ENCODE results near the gene RPAP2.
A peak's percentile ranks its signal among the peaks of the same experiment; 100 is the strongest.
"Not testable (repeated sequence)": the region's sequence is repeated elsewhere in the genome, so short reads cannot be mapped to it uniquely, and the experiment has no call there.

Gene RPAP2

DNA sequence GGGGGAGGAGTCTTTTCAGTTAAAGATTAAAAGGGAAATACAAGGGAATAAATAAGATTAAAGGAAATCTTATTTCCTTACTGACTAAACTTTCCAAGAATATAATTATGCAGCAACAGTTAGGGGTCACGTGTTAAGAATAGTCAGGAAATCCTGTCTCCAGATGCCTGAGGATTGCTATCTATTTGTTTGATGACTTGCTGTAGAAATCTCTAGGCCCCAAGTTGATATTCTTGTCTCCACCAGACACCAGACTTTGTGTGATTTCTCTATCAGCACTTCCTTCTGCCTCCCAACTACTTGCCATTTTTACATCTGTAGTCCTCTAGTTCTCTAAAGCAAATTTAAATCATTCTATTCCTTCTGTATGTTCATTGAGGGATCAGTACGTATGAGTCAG is 77.5 kb downstream of the RPAP2 start:
- FAIRE-seq = no peak
- no peak for TF ChIP-seq POLR2A (IDR thresholded peaks at IDR 0.05; ENCODE audit: low read depth, low read length)
- DNase-seq (ENCODE audit: insufficient read length, low spot score) = no peak

DNA sequence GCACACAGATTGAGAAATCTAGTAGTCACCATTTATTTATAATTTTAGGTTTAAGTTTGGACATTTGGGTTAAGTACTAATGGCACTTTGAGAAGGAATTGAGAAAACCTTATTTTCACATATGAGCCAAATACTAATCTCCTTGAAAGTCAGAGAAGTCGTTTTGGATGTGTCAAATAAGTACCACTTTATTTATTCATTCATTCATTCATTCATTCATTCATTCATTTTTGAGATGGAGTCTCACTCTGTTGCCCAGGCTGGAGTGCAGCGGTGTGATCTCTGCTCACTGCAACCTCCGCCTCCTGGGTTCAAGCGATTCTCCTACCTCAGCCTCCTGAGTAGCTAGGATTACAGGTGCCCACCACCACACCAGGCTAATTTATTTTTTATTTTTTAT is 79.1 kb downstream of the RPAP2 start:
- DNase-seq (ENCODE audit: insufficient read length, low spot score); FAIRE-seq: not testable (repeated sequence)

DNA sequence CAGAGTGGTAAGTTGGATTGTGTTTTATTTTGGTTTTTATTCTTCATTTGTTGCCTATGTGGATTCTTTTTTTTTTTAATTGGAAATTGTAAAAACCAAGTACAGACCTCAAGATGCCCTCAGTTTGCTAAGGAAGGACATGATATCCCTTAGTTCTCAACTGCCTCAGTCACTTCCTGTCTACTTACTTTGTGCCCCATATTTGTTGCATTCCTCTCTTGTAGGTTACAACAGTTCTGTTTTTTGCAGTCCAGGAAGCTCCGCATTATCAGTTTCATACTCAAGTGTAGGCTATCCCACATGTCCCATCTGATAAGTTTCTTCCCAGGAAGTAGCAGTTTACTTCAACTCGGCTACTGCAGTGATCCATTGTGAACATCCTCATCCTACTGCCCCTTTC is 82.0 kb downstream of the RPAP2 start:
- peak; percentile 53 for FAIRE-seq
- no peak for TF ChIP-seq POLR2A (IDR thresholded peaks at IDR 0.05; ENCODE audit: low read depth, low read length)

DNA sequence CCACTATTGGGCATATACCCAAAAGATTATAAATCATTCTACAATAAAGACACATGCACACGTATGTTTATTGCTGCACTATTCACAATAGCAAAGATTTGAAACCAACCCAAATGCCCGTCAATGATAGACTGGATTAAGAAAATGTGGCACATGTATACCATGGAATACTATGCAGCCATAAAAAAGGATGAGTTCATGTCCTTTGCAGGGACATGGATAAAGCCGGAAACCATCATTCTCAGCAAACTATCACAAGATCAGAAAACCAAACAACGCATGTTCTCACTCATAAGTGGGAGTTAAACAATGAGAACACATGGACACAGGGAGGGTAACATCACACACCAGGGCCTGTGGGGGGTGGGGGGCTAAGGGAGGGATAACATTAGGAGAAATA is 95.1 kb downstream of the RPAP2 start:
- not testable (repeated sequence) for DNase-seq (ENCODE audit: insufficient read length, low spot score); FAIRE-seq

More for the DNA sequence above, 82.0 kb downstream of the RPAP2 start:
- no peak for DNase-seq (ENCODE audit: insufficient read length, low spot score)

DNA sequence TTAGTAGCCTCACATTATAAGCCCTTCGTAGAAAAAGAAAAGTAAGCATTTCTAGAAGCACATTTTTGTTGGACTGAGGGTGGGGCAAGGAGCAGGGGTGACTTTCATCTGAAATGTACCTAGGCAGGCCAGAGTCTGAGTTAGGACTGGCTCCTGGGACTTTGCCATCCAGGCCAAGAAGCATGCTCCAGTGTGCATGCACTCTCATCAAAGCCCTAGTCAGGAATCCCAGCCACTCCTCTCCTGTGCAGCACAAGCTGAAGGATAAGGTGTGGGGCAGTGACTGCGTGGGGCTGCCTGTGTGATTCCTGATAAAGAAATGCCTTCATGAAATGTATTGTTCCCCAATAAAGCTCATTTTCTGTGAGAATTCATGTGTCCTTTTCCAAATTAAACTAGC is 99.7 kb downstream of the RPAP2 start:
- FAIRE-seq (no peak), DNase-seq (ENCODE audit: insufficient read length, low spot score) (no peak)
- TF ChIP-seq POLR2A (IDR thresholded peaks at IDR 0.05; ENCODE audit: low read depth, low read length) = no peak

DNA sequence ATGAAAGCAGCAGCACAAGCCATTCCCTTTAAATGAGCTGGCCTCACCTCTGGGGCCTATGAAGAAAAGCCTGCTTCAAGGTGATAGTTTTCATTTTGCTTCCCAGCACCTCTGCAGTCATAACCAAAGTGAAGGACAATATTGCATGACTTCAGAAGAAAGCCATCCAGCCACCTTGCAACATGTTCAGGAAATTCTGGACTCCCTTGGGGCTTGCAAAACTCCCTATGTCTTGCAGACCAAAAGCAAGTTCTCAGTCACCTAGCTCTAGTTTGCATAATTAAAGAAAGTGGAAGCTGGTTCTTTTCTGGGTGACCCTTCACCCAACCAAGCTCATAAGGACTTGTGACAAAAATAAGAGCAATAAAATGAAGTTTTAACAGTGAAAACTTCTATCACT is 100.2 kb downstream of the RPAP2 start:
- FAIRE-seq (no peak), DNase-seq (ENCODE audit: insufficient read length, low spot score) (no peak)
- TF ChIP-seq POLR2A (IDR thresholded peaks at IDR 0.05; ENCODE audit: low read depth, low read length) = no peak

DNA sequence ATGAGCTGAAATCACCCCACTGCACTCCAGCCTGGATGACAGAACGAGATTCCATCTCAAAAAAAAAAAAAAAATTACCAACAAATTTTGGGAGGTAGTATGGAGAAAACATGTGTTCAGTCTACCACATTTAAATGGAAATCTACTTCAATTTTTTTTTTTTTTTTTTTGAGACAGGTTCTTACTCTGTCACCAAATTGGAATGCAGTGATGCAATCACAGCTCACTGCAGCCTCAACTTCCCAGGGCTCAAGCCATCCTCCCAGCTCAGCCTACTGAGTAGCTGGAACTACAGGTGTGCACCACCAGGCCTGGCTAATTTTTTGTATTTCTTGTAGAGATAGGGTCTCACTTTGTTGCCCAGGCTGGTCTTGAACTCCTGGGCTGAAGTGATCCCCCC is 105.8 kb downstream of the RPAP2 start:
- no peak for TF ChIP-seq POLR2A (IDR thresholded peaks at IDR 0.05; ENCODE audit: low read depth, low read length)
- no peak for FAIRE-seq
- no peak for DNase-seq (ENCODE audit: insufficient read length, low spot score)

DNA sequence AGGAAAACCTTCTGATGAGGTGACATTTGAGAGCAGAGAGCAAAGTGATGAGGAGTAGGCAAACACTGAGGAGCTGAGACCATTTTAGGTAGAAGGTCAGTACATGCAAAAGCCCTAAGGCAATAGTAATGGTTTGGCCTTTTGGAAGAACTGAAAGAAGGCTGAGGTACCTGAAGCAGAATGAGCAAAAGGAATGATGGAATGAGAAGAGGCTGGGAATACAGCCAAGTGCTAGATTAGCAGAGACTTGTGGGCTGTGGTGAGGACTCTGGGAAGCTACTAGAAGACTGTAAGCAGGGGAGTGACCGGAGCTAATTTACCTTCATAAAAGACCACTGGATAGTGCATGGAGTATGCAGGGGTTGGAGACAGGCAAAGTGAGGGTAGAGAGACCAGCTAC is 110.0 kb downstream of the RPAP2 start:
- TF ChIP-seq POLR2A (IDR thresholded peaks at IDR 0.05; ENCODE audit: low read depth, low read length) = no peak
- FAIRE-seq (no peak), DNase-seq (ENCODE audit: insufficient read length, low spot score) (no peak)

DNA sequence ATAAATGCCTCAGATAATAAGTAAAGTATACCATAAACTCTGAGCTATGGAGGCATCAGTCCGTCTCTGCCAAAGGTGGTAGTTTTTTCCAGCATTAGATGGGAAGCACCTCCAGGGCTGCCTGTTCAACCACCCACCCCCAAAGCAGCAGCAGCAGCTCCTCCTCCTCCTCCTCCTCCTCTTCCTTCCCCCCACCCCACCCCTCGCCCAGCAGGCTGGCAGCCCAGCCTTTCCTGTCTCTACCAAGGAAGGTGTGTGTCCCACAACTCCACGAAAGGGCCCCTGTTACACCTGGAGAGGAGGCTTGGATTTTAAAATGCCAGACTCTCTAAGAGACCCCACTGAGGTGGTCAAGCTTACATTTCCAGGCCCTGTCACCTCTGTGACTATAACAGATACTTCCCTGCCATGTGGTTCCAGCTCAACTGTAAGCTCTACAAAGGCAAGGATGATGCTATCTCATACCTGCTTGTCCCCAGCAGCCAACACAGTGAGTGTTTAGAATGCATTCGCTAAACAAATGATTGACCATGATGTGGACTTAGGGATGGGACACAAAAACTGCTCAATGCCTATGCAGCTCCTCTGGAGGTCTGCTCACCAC is 111.2 kb downstream of the RPAP2 start:
- TF ChIP-seq POLR2A (IDR thresholded peaks at IDR 0.05; ENCODE audit: low read depth, low read length) = no peak
- DNase-seq (ENCODE audit: insufficient read length, low spot score) (no peak), FAIRE-seq (no peak)

DNA sequence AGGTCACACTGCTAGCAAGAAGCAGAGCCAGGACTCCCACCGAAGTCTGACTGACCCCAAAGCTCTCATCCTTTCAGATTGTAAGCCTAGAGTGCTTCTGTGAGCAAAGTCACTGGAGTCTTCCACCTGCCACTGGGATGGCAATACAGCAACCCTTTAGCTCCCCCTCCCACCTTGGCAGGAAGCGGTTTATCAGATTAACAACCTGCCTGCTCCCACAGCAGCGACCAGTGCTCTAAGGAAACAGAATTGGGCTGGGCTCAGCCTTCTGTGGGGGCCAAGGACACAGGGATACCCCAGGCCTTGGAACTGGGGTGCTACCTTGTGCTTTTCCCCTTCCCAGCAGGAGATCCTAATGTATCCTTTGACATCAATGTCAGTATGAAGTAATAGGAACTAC is 111.8 kb downstream of the RPAP2 start:
- DNase-seq (ENCODE audit: insufficient read length, low spot score) (no peak), FAIRE-seq (no peak)
- TF ChIP-seq POLR2A (IDR thresholded peaks at IDR 0.05; ENCODE audit: low read depth, low read length) = no peak

DNA sequence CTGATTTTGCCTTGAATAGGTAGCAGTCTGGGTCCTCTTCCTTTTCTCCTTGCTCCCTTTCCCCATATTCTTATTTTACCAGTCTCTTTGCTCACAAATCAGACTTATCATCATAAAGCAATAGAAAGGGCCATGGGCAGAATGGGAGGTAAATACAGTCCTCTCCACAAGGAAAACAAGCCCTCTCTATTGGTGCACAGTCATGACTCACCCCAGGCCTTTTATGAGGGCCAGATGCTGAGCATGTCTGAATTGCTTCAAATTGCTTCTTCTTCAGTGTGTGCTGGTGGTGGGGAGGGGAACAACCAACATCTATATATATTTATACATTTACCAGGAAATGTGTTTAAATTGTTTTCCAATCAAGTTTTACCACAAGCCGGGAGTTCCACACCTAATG is 112.7 kb downstream of the RPAP2 start:
- FAIRE-seq (no peak), DNase-seq (ENCODE audit: insufficient read length, low spot score) (peak; percentile 9)
- TF ChIP-seq POLR2A (IDR thresholded peaks at IDR 0.05; ENCODE audit: low read depth, low read length) = no peak

DNA sequence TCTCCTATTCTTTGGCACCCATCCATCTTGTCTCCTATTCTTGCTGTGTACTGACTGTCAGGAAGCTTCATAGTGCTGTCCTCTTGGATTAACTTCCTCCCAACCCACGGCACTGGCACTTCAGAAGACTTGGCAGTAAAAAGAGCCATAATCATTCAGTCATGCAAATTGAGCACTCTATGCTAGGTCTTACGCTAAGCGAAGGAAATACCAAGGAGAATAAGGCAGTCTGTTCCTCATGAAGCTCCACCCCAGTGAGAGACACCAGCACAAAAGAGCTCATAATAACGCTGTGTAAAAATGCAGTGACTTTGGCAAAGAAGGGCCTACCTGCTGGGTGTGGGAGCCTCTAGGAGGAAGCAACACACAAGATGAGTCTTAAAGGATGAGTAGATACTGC is 120.8 kb downstream of the RPAP2 start:
- no peak for TF ChIP-seq POLR2A (IDR thresholded peaks at IDR 0.05; ENCODE audit: low read depth, low read length)
- FAIRE-seq (no peak), DNase-seq (ENCODE audit: insufficient read length, low spot score) (no peak)

DNA sequence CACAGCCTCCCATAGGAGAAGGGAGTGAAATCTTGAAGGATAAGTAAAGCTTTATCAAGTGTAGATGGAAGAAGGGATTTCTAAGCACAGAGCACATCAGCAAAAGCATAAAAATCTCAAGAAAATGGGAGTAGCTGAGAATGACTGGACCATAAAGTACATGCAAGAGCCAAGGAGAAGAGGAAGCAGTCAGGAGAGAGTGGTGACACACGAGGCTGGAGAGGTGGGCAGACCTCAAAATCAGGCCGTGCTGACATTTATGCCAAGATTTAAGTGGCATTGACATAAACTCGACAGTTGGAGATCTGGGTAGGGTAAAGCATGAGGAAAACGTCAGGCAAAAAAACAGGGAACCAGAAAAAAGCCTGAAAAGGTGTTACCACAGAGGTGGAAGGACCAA is 125.5 kb downstream of the RPAP2 start:
- no peak for TF ChIP-seq POLR2A (IDR thresholded peaks at IDR 0.05; ENCODE audit: low read depth, low read length)
- no peak for FAIRE-seq
- no peak for DNase-seq (ENCODE audit: insufficient read length, low spot score)

DNA sequence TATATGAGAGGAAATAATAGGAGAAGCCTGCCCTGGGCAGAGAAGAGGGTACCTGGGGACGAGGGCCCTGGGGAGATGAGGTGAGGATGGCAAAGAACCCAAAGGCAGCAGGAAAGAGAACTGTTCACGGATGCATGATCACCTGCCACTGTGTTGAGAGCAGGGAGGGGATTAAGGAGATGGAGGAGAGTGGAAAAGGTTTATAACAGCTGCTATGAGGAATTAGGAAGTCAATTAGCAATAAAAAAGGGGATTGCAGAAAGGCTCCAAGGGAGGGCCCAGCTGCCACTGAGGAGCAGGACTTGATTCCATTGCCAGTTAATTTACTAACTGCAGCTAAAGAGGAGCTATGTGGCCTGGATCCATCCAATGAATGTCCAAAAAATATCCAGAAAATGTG is 126.8 kb downstream of the RPAP2 start:
- no peak for TF ChIP-seq POLR2A (IDR thresholded peaks at IDR 0.05; ENCODE audit: low read depth, low read length)
- DNase-seq (ENCODE audit: insufficient read length, low spot score) (no peak), FAIRE-seq (no peak)

DNA sequence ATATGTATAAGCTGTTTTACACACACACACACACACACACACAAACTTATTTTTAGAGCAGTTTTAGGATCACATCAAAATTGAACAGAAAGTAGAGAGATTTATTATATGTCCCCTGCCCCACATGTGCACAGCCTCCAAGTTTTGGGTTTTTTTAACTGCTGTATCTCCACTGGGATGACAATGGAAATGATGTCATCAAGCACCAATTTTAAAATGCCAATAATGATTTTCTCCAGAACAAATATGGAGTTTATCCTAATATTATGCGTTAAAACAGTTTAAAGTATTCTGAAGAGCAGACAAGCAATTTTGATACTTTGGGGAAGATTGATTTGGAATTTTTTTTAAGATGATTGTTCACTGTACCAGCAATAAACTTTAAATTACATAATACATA is 131.2 kb downstream of the RPAP2 start:
- FAIRE-seq (no peak), DNase-seq (ENCODE audit: insufficient read length, low spot score) (no peak)
- TF ChIP-seq POLR2A (IDR thresholded peaks at IDR 0.05; ENCODE audit: low read depth, low read length) = no peak

DNA sequence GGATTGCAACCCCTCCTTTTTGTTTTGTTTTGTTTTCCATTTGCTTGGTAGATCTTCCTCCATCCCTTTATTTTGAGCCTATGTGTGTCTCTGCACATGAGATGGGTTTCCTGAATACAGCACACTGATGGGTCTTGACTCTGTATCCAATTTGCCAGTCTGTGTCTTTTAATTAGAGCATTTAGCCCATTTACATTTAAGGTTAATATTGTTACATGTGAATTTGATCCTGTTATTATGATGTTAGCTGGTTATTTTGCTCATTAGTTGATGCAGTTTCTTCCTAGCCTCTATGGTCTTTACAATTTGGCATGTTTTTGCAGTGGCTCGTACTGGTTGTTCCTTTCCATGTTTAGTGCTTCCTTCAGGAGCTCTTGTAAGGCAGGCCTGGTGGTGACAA is 135.7 kb downstream of the RPAP2 start:
- not testable (repeated sequence) for DNase-seq (ENCODE audit: insufficient read length, low spot score); FAIRE-seq

All from H54 (cell line).